ENCODE results near the gene RMRP.
"Not testable (repeated sequence)": the region's sequence is repeated elsewhere in the genome, so short reads cannot be mapped to it uniquely, and the experiment has no call there.

RMRP gene

DNA sequence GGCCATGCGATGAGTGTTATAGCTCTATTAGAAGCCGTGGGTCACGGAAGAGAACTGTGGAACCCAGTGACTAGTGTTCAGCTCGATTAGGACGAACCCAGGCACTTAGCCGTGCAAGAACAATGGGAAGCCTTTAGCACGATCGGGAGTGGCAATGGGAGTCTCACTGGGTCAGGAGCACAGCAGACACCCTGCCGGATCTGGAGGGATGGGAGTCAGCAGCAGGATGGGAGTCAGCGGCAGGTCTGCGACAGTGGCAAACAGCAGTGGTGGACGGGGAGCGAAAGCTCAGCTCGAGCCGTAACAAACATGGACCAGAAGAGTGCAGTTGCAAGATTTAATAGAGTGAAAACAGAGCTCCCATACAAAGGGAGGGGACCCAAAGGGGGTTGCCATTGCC is 17.4 kb downstream of the RMRP start:
- DNase-seq = not testable (repeated sequence)

DNA sequence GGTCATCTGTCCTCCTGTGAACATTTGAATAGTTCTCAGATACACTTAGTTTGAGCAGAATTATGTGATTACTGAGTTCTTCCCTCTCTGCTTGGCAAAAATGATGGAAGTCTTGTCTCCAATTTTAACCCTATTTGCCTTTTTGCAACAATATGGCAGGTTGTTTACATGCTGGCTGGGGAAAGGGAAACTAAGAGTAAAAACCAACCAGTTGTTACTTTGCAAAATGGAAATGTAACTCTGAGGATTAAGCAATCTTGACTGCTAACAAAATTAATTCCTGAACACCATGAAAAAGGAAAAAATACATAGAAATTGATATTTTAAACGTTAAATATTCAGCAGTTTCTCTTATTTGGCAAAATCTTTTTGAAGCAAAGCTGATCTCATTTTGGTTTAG is 18.2 kb downstream of the RMRP start:
- DNase-seq = no peak

DNA sequence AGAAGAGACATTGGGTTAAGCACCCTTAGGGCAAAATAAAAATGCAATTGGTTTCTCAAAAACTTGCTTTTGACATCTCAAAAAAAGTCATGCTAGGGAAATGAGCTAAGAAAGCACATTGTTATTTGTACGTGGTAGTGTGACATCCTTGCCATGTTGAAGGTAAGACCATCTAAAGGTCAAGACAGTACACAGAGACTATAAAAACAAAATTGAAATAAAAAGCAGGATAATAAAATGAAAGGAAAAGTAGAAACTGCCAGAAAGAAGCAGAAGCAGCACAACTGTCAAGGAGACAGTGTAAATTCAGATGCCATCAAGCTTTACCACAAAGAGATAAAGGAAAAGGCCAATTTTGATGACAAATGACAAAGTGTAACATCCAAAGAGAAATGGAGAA is 18.6 kb downstream of the RMRP start:
- not testable (repeated sequence) for DNase-seq

DNA sequence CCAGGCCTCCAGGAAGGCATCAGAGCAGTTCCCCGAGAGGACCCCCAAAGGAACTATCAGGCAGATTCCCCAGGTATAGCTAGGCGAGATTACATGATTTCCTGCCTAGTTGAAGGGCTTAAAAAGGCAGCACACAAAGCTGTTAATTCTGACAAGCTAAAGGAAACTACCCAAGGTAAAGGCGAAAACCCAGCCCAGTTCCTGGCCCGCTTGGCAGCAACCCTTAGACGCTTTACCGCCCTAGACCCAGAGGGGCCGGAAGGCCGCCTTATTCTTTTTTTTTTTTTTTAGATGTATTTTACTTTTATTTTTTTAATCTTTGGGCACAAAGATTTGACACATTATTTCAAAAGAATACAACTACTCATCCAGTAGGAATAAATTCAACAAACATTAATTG is 19.1 kb downstream of the RMRP start:
- DNase-seq = not testable (repeated sequence)

DNA sequence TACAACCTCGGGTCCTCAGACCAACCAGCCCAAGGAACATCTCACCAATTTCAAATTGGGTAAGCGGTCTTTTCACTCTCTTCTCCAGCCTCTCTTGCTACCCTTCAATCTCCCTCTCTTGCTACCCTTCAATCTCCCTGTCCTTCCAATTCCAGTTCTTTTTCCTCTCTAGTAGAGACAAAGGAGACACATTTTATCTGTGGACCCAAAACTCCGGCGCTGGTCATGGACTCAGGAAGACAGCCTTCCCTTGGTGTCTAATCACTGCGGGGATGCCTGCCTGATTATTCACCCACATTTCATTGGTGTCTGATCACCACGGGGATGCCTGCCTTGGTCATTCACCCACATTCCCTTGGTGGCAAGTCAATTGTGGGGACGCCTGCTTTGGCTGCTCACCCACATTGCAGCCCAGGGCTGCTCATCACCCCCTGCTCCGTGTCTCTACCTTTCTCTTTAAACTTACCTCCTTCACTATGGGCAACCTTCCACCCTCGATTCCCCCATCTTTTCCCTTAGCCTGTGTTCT is 20.3 kb downstream of the RMRP start:
- DNase-seq = not testable (repeated sequence)

DNA sequence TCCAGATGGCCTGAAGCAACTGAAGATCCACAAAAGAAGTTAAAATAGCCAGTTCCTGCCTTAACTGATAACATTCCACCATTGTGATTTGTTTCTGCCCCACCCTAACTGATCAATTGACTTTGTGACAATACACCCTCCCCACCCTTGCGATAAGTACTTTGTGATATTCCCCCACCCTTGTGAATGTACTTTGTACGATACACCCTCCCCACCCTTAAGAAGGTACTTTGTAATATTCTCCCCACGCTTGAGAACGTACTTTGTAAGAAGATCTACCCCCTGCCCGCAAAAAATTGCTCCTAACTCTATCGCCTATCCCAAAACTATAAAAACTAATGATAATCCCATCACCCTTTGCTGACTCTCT is 21.0 kb downstream of the RMRP start:
- not testable (repeated sequence) for DNase-seq

DNA sequence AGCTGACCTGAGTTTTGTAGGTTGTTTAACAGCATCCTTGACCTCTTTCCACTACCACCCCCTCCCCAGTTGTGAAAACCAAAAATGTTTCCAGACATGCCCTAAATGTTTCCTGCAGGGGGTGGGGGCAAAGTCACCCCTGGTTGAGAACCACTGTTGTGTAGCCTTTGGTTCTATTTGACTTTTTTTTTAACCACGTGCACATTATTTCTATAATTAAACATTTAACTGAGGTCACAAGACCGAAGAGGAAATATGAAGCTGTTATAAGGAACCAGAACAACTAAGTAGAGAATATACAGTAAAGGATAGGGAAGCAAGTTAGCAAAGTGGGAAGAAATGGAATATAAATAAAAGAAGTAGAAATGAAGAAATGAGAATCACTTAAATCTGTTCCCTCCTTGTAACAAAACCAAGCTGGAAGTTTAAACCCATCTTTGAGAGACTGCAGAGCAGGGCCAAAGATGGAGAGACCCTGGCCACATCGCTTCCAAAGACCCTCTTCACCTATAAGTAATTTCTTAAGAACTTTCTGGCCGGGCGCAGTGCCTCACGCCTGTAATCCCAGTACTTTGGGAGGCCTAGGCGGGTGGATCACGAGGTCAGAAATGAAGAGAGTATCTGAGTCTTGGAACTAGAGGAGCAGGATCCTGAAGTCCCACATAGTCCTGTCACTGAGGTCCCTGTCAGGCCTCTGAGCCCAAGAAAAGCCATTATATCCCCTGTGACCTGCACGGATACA is 21.5 kb downstream of the RMRP start:
- no peak for DNase-seq

DNA sequence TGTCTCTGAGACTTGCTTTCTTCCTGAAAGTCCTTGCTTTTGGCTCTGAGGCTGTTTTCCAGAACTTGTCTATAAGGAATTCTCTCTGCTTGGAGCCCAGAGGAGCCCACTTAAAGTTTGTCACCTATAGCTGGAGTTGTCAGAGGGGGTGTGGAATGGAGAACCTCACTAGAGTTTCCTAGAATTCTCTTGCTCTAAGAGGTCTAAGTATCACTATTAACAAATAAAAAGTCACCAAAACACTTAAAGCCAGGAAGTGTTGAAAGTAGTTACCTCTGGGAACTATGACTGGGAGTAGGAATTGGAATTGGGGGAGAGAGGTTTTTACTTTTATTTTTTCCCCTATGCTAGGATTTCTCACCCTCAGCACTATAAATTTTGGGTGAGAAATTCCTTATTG is 22.1 kb downstream of the RMRP start:
- no peak for DNase-seq

DNA sequence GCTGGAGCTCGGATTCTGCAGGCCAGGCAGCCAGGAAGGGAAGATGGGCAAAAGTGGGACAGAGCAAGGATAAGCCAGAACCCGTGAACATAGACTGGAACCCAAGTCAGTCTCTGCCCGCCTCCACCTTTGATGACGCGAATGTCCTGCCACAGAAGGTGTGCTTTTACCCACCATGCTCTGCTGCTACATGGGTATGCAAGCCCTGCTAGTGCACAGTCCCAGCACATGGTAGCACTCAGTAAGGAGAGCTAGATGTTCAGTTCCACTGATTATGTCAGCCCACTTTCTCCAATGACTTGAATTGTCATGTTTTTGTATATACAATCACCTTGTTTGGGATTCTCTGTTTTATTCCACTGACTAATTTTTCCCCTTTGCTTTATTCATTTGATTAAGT is 28.2 kb downstream of the RMRP start:
- no peak for DNase-seq

DNA sequence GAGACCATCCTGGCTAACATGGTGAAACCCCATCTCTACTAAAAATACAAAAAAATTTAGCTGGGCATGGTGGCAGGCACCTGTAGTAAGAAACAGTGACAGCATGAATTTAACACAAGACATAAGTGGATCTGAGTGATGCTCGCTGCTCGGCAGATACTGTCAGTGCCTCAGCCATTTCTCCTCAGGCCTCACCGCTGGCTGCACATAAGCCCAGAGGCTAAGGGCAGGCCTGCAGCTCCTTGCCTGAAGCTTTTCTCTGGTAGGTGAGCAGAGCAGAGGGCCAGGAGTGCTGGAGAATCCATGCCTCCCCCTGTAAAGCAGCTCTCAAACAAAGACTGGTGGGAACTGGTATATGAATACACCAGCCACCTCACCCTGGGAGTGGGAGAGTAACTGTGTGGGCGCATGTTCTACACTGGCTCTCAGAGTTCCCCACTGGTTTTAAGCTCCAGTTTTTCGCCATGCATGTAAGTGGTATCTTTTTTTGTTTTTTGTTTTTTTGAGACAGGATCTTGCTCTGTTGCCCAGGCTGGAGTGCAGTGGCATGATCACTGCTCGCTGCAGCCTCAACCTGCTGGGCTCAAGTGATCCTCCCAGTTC is 29.3 kb downstream of the RMRP start:
- no peak for DNase-seq

DNA sequence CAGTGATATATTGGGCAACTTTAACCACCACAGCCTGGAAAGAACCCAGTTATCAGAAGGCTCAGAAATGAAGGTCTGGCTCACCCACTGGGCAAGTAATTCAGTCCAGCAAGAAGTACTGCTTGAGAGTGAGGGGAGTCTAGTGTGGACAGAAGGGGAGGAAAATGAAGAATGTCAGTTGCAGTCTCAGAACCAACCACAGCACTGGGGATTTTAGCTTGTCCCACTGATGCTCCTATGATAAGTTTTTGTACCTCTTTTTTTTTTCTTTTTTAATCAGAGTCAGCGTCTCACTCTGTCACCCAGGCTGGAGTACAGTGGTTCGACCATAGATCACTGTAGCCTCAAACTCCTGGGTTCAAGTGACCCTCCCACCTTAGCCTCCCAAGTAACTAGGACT is 30.2 kb downstream of the RMRP start:
- no peak for DNase-seq

DNA sequence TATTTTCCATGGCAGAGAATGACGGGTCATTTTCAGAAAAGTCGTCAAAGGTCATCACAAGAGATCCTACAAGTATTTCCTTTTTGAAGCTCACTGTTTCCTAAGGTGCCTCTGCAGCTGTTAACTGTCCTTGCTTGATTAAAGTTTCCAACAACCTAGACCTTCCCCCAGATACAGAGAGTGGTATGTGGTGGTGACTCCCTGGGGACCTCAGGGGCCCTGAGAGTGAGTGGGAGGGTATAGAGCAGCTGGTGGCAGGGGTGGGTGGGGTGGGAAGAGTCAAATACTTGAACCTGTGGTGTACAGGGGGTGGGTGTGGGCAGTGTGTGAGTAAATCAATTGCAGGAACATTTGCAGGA is 38.0 kb downstream of the RMRP start:
- peak in 1 of 2 donors; percentile 21 for DNase-seq

DNA sequence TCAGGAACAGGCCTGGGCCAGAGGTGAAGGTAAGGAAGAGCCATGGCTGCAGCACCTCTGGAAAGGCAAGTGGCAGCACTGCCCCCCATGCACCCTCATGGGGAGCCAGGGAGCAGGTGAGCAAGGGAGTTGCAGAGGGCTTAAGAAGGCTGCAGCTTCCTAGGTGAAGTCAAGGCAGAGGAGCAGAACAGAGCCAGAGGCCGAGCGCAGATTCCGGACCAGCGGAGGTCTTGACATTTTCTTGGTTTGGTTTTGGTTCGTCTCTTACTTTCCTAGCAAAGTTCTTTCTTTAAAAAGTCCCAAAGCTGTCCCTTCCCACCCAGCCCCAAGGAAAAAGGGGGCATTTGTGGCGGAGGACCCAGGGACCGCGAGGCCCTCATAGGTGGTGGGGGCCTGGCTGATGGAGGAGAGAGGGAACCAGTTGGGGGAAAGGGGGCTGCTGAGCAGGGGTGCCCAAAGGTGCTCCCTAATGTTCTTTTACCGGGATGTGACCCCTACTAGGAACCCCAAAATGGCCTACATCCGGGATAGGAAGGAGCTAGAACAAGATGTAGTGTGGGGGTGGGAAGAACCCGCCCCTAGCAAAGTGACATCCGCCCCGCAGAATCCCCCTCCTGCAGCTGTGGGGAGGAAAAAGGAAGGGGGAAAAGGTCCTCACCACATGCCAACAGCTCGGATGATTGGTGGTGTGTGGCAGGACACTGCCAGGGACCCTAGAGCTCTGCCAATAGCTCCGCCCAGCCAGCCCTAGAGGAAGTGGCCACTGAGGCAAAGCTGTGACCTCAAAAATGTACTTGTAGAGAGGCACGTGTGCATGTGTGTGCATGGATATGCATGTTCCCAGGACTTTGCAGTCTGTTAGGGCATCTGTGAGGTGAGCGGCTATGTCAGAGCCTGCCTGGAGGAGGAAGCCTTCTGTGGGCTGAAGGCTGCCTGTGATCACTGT is 38.7 kb downstream of the RMRP start:
- DNase-seq = peak in 1 of 2 donors; percentile 26

DNA sequence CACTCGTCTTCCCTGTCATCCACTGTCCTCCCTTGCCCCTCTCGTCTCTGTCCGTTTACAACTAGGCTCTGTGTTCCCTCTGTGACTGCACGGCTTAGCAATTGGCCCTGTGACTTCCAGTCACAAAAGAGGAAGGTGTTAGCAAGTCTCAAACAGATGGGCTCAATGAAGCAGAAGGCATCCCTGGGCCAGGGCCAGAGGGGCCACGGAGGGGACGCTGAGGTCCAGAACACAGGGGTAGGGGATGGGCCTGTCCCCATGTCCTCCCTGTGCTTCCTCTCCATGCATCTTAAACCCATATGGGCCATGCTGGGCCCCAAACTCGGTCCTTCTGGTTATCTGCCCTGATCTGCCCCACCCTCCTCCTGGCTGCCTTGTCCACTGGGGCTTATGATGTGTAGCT is 39.5 kb downstream of the RMRP start, which contains the start of gene CD72:
Gene CD72, minus strand, starts transcription at position 89 of the 403 bp plus-strand sequence. CDS start 110 bp downstream, outside the sequence.
- no peak for DNase-seq

DNA sequence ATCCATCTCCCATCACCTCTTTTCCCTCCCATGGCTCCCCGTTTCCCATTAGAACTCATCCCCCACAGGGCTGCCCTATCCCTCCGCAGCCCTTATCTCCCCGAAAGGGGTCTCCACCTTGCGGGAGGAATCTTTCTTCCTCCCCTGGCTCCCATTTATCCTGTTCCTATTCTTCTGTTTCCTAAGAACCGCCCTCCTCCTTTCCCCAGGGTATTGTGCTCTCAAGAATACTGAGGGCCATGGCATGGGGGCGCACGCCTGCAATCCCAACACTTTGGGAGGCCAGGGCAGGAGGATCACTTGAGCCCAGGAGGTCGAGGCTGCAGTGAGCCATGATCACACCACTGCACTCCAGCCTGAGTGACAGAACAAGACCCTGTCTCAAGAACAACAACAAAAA is 40.3 kb downstream of the RMRP start:
- no peak for DNase-seq

DNA sequence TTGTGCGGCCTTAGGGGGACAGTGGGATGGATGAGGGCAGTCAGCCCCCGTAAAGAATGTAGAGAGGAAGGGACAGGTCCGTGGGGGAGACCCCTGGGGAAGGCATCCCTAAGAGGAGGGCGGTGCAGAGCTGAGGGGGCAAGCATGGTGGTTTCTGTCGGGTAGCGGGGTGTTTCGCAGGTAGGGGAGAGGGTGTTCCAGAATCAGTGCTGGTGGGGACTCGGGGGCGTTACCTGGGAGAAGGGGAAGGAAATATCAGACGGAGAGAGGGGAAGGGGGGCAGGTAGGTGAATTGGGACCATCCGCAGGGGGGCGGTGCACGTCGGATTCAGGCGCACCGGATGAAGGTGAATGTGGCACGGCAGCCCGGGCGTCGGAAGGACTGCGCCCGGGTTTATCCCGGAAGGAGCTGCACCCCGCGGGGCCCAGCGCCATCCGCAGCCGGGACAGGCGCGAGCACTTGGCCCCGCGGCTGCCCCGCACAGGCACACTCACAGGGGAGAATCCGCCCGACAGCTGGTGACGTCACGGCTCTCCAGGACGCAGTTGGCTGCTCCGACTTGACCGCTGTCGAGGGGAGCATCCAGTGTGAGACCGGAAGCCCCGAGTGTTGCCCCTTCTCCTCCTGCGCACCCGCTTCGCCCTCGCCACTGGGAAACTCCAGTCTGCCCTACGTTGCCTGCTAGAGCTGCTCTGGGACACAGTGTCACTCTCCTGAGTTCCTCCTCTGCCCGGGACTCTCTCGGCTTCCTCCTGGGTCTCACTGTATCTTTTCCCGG is 40.9 kb downstream of the RMRP start:
- DNase-seq = peak; percentile 46 to 61

DNA sequence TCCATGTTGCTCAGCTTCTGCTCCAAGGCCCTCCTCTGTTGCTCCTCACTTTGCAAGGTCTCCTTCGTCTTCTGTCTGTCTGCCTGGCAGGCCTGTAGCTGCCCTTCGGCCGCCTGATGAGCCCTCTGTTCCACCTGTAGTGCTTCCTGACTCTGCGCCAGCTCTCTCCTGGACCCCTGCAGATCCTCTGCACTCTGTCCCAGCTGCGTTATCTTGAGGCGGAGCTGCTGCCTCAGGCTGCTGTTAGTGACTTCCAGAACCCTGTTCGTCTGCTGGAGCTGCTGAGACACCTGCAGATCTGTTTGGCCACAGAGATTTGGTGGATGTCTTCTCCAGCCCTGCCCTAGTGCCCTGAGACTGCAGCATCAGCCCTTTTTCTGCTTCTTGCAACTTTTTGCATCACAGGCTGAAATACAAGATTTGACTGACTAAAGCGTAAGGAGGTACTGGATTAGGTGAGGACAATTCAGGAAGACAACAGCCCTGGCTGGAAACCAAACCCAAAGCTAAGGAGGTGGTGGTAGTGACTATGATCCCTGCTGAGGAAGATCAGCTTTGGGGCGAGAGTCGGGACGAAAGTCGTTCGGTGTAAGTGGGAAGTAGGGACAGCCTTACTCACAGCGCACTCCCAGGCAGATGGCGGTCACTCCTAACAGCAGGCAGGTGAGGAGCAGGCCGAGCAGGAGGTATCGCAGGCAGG is 41.7 kb downstream of the RMRP start:
- DNase-seq = no peak

DNA sequence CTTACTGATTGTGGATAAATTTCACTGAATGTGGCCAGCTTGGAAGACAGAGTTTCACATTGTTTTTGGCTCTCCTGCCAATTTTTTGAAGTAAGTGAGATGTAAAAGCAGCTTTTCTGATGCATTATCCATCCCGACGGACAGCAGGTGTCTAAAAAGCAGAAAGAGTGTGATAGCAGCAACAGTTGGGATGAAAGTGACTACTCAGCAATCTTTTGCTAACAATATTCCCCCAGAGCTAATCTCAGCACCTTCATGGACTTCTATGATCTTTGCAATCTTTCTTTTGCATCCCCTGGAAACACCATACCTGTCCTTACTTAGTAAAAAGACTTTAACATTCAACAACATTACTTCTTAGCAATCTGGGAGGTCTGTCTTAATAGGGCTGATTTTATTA is 45.0 kb downstream of the RMRP start:
- DNase-seq = no peak

DNA sequence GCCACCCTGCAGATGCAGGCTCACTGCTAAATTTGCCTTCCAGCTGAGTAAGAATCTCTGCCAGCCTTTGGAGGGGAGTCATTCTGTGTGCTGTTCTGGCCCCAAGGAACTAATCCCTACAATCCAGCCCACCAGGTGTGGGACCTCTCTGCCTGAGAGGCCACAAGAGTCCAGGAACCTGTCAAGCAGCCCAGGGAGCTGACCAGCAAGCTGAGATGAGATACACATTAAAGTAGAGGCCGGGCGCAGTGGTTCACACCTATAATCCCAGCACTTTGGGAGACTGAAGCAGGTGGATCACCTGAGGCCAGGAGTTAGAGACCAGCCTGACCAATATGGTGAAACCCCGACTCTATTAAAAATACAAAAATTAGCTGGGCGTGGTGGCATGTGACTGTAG is 45.8 kb downstream of the RMRP start:
- DNase-seq = not testable (repeated sequence)

DNA sequence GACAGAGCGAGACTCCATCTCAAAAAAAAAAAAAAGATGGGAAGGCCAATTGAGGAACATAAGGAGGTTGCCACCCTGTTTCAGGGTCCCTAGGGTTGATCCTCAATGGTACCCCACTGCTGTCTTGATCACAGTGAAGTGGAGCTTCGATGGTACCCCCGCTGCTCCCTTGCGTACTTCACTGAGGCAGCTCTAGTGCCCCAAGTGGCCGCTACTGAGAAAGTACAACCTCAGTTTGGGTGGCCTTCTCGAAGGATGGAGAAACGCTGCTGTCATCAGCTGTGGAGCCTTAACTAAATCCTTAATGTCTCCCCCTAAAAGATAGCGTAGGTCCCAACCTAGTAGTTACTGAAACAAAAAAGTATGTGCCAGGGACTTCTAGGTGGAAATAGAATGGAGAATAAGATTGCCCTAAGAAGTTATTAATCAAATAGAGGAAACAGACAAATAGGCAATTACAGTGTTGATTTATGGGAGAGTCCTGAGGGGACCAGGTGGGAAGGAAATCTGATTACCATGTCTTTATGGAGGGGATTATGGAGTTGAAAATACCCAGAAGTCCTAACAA is 46.5 kb downstream of the RMRP start:
- DNase-seq = peak; percentile 57

DNA sequence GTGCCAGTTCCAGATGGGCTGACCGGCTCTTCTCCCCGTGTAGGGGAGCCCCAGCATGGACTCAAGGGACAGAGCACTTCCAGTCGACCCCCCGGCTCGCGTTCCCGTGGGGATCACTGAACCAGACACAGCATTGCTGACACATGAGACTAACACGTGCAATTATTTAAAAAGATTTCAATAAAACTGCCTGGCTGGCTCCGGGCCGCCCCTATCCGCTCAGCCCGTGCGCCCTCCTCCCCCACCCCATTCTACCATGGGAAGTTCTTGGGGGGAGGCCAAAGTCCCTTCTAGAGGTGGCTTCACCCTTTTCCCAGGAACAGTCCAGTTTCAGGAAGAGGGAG is 48.0 kb downstream of the RMRP start:
- DNase-seq = no peak

Data from activated CD4-positive, alpha-beta T cell treated with anti-CD3 and anti-CD28 coated beads for 4 hours (primary cell).